Hepatocyte (in vitro differentiated cells): ENCODE data around the gene TSPEAR.

Experiments
- EZH2 ChIP-seq: fragments of 200-600 bp; sonication (generic); IDR thresholded peaks from 2 replicates; pipeline ENCODE4 v1.6.1; 2016; ENCODE audit warnings: antibody characterized with exemption, mild to moderate bottlenecking, borderline replicate concordance
- TF ChIP-seq, protein P1 (sequence below): fragments of 200-600 bp; sonication (generic); IDR thresholded peaks from 2 replicates; pipeline ENCODE4 v1.5.1; 2016; ENCODE audit warnings: antibody characterized with exemption, mild to moderate bottlenecking; ENCODE audit not compliant: poor library complexity

DNA sequence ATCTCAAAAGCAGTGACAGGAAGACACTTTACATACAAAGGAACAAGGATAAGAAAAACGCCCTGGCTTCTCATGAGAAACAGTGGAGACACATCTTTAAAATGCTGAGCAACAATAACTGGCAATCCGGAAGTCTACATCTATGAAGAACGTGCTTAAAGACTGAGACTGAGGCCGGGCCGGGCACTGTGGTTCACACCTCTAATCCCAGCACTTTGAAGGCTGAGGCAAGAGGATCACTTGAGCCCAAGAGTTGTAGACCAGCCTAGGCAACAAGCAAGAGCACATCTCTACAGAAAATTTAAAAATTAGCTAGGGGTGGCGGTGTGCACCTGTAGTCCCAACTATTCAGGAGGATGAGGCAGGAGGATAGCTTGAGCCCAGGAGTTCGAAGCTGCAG, 27.3 kb downstream of the TSPEAR start:
- TF ChIP-seq, protein P1, sequence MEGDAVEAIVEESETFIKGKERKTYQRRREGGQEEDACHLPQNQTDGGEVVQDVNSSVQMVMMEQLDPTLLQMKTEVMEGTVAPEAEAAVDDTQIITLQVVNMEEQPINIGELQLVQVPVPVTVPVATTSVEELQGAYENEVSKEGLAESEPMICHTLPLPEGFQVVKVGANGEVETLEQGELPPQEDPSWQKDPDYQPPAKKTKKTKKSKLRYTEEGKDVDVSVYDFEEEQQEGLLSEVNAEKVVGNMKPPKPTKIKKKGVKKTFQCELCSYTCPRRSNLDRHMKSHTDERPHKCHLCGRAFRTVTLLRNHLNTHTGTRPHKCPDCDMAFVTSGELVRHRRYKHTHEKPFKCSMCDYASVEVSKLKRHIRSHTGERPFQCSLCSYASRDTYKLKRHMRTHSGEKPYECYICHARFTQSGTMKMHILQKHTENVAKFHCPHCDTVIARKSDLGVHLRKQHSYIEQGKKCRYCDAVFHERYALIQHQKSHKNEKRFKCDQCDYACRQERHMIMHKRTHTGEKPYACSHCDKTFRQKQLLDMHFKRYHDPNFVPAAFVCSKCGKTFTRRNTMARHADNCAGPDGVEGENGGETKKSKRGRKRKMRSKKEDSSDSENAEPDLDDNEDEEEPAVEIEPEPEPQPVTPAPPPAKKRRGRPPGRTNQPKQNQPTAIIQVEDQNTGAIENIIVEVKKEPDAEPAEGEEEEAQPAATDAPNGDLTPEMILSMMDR = no peak
- TF ChIP-seq EZH2 = no peak
